Measurements from ENCODE around the gene SYTL2.
A peak's percentile ranks its signal among the peaks of the same experiment; 100 is the strongest.
"Not testable (repeated sequence)": the region's sequence is repeated elsewhere in the genome, so short reads cannot be mapped to it uniquely, and the experiment has no call there.

Gene SYTL2

GRCh38 chr11:85810871-85811611 is at the start of gene SYTL2:
Gene SYTL2 (minus strand): TSS chr11:85811141. CDS start chr11:85757725, 53,416 bp downstream.
- peak; percentile 84 for DNase-seq (ENCODE audit: low spot score)

- not testable (repeated sequence) for DNase-seq (ENCODE audit: low spot score)
Measured at GRCh38 chr11:85859541-85859940, 48.6 kb upstream of the SYTL2 start.

- DNase-seq (ENCODE audit: low spot score), result no peak
Measured at GRCh38 chr11:85857098-85857497, 46.2 kb upstream of the SYTL2 start.

GRCh38 chr11:85855341-85855656 is 44.4 kb upstream of the SYTL2 start, which contains the start of gene CCDC83:
Gene CCDC83 (plus strand): TSS chr11:85855383. CDS start chr11:85865124, 9,741 bp downstream.
- no peak for DNase-seq (ENCODE audit: low spot score)

- DNase-seq (ENCODE audit: low spot score), result peak; percentile 98
Measured at GRCh38 chr11:85854557-85855340, 43.8 kb upstream of the SYTL2 start.

- DNase-seq (ENCODE audit: low spot score), result no peak
Measured at GRCh38 chr11:85854212-85854556, 43.2 kb upstream of the SYTL2 start.

- not testable (repeated sequence) for DNase-seq (ENCODE audit: low spot score)
Measured at GRCh38 chr11:85853541-85853940, 42.6 kb upstream of the SYTL2 start.

GRCh38 chr11:85852754-85853153 is 41.8 kb upstream of the SYTL2 start:
- not testable (repeated sequence) for DNase-seq (ENCODE audit: low spot score)

GRCh38 chr11:85848556-85848955 is 37.6 kb upstream of the SYTL2 start:
- DNase-seq (ENCODE audit: low spot score), result no peak

GRCh38 chr11:85848006-85848405 is 37.1 kb upstream of the SYTL2 start:
- DNase-seq (ENCODE audit: low spot score), result no peak

GRCh38 chr11:85847436-85847835 is 36.5 kb upstream of the SYTL2 start:
- DNase-seq (ENCODE audit: low spot score), result no peak

- no peak for DNase-seq (ENCODE audit: low spot score)
Measured at GRCh38 chr11:85845124-85845631, 34.2 kb upstream of the SYTL2 start.

GRCh38 chr11:85844439-85845123 is 33.6 kb upstream of the SYTL2 start:
- DNase-seq (ENCODE audit: low spot score), result no peak

- DNase-seq (ENCODE audit: low spot score), result no peak
Measured at GRCh38 chr11:85843929-85844328, 33.0 kb upstream of the SYTL2 start.

GRCh38 chr11:85840932-85841331 is 30.0 kb upstream of the SYTL2 start:
- DNase-seq (ENCODE audit: low spot score), result not testable (repeated sequence)

- no peak for DNase-seq (ENCODE audit: low spot score)
Measured at GRCh38 chr11:85835729-85836128, 24.8 kb upstream of the SYTL2 start.

- DNase-seq (ENCODE audit: low spot score), result no peak
Measured at GRCh38 chr11:85835263-85835662, 24.3 kb upstream of the SYTL2 start.

- DNase-seq (ENCODE audit: low spot score), result no peak
Measured at GRCh38 chr11:85831050-85831449, 20.1 kb upstream of the SYTL2 start.

GRCh38 chr11:85829172-85829571 is 18.2 kb upstream of the SYTL2 start:
- DNase-seq (ENCODE audit: low spot score), result no peak

GRCh38 chr11:85828640-85828978 is 17.7 kb upstream of the SYTL2 start:
- no peak for DNase-seq (ENCODE audit: low spot score)

GRCh38 chr11:85827748-85828639 is 17.1 kb upstream of the SYTL2 start:
- no peak for DNase-seq (ENCODE audit: low spot score)

All from left forelimb (tissue), 1 donor.